ENCODE results near the gene ANO3. TPM values are rescaled to one million over a fixed set of nuclear protein-coding genes. Genes with fewer than 3 reads are reported as not detected.

ANO3 gene
- total RNA-seq (under 1 TPM in 2 of 5 donors, not detected in 3; 0.18 to 0.58 TPM), polyA plus RNA-seq (not detected)
- long read RNA-seq, donor 1: 0 reads
- long read RNA-seq, donor 2: 0 reads
- long read RNA-seq, donor 3: 0 reads
- long read RNA-seq, donor 4: 0 reads
- long read RNA-seq, donor 5: 0 reads
- long read RNA-seq, donor 6: 0 reads
- long read RNA-seq, donor 7: 0 reads
- long read RNA-seq, donor 8: 0 reads
- long read RNA-seq, donor 9: 0 reads
- long read RNA-seq, donor 10: 0 reads

DNA sequence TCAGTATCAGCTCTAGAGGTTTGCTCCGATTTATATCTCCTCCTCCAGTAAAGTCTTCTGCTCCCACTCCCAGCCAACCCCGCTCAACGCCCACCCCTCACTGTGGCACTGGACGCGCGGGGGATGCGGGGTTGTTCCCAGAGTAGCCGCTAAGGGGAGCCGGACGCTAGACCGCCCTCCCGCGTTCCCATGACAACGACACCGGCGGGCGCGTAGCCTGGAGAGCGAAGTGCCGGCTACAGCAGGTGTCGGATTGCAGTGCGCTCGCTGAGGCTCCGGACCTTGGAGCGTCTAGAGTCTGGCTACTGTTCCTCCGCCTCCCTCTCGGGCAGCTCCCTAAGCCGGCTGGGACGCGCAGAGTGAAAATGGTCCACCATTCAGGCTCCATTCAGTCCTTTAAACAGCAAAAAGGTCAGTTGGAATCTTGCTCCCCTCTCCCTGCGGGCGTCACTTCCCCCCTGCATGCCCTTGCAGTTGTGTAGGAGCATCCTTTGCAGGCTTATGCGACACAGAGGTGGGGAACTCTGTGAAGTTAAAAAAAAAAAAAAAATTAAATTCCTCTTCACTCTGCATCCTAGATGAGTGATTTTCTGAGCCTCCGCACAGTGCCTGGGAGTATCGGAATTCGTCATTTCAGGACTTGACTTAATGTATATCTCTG is at the start of gene ANO3:
Gene ANO3, plus strand, starts transcription at position 220 of the 661 bp plus-strand sequence. Its CDS starts 146 bp downstream, at position 366.
- H3K36me3 ChIP-seq: no peaks in the 10 kb centered on the region
- H3K27ac ChIP-seq: no peak within 1 kb of the TSS
- WGBS, 5 donors: 3 to 9% (median 5%) methylated on average over 23 to 36 of the region's 36 CpGs
- intact Hi-C loops (cut with DNase I; ENCODE audit: low total_unique reads): no loop called here
- DNase-seq: peak; percentile 57 to 95
- peaks cover 0 to 12% (median 8%) of the 10 kb centered on the region in 4 donors for H3K4me1 ChIP-seq
- TF ChIP-seq POLR2AphosphoS5 (IDR thresholded peaks at IDR 0.05): no peak
- TF ChIP-seq, protein P1, sequence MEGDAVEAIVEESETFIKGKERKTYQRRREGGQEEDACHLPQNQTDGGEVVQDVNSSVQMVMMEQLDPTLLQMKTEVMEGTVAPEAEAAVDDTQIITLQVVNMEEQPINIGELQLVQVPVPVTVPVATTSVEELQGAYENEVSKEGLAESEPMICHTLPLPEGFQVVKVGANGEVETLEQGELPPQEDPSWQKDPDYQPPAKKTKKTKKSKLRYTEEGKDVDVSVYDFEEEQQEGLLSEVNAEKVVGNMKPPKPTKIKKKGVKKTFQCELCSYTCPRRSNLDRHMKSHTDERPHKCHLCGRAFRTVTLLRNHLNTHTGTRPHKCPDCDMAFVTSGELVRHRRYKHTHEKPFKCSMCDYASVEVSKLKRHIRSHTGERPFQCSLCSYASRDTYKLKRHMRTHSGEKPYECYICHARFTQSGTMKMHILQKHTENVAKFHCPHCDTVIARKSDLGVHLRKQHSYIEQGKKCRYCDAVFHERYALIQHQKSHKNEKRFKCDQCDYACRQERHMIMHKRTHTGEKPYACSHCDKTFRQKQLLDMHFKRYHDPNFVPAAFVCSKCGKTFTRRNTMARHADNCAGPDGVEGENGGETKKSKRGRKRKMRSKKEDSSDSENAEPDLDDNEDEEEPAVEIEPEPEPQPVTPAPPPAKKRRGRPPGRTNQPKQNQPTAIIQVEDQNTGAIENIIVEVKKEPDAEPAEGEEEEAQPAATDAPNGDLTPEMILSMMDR (IDR thresholded peaks at IDR 0.05): peak in 2 of 7 experiments; percentile 20 to 38
- peak within 1 kb of the TSS; percentile 20 to 31 (median 24) for H3K4me3 ChIP-seq
- peaks cover 0 to 38% (median 7%) of the 10 kb centered on the region in 3 donors for H3K27me3 ChIP-seq
- H3K9me3 ChIP-seq: no peaks in the 10 kb centered on the region

DNA sequence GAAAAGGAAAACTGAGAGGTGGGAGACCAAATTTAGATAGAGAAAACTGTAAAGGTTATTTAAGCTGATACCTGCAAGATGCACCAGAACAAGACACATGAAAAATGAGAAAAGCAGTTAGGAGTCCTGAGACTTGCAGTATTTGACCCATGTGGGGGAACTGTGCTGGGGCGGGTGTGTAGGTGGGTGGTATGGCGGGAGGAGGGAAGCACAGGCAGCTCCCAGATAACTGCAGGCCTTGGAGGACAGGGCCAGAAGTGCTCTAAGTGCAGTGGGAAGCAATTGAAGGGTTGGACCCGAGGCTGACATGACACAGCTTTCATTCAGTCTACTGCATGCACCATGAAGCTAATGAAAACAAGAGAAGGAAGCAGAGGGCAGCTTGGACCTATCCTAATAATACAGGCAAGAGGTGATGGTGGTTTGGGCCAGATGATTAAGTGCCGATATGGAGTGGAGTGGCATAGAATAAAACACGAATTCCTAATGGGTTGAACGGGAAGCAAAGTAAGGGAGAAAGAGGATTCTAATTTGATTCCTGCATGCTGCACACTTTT is 48.0 kb upstream of the ANO3 start:
- H3K27ac ChIP-seq: no peak overlapping the region
- 65 to 75% (median 69%) methylated on average over 6 of the region's 6 CpGs for WGBS, 5 donors

DNA sequence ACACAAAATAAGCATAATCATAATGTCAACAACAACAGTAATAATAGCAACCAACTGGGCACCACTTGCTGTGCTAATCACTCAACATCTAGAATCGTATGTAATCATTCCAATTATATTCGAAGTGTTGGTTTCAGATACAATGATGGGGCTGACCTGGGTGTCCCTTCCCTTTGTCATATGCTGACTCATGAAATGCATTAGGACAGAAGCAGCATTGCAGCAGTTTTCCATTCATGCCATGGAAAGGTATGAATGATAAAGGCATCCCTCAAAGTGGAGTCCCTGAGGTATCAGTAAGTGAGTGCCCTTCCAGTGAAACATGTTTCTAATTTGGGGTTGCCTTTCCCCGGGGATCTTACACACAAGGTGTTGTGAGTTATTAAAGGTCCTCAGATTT is 46.3 kb upstream of the ANO3 start:
- Histone ChIP-seq H3K27ac (no peak overlapping the region), H3K4me1 (peaks cover 0 to 4% (median 2%) of the 10 kb centered on the region in 4 donors), H3K9me3 (no peaks in the 10 kb centered on the region), H3K36me3 (no peaks in the 10 kb centered on the region), H3K4me3 (no peak overlapping the region), H3K27me3 (peaks cover 0 to 4% (median 2%) of the 10 kb centered on the region in 3 donors)
- no peak for DNase-seq
- 71 to 87% (median 81%) methylated on average over 3 of the region's 3 CpGs for WGBS, 5 donors
- TF ChIP-seq, protein P1 (IDR thresholded peaks at IDR 0.05): no peak
- TF ChIP-seq POLR2A (IDR thresholded peaks at IDR 0.05) (no peak), POLR2AphosphoS5 (IDR thresholded peaks at IDR 0.05) (no peak), EP300 (IDR thresholded peaks at IDR 0.05) (no peak)
- intact Hi-C loops (cut with DNase I; ENCODE audit: low total_unique reads): no loop called here

More for the DNA sequence above, 48.0 kb upstream of the ANO3 start:
- peaks cover 0 to 4% (median 2%) of the 10 kb centered on the region in 4 donors for H3K4me1 ChIP-seq
- peaks cover 0 to 7% (median 4%) of the 10 kb centered on the region in 3 donors for H3K27me3 ChIP-seq
- no peak overlapping the region for H3K4me3 ChIP-seq
- no peak for DNase-seq
- no peaks in the 10 kb centered on the region for H3K36me3 ChIP-seq
- no peaks in the 10 kb centered on the region for H3K9me3 ChIP-seq
- intact Hi-C loops (cut with DNase I; ENCODE audit: low total_unique reads): no loop called here
- TF ChIP-seq, protein P1 (IDR thresholded peaks at IDR 0.05): no peak
- TF ChIP-seq EP300 (IDR thresholded peaks at IDR 0.05) (no peak), POLR2A (IDR thresholded peaks at IDR 0.05) (no peak), POLR2AphosphoS5 (IDR thresholded peaks at IDR 0.05) (no peak)

DNA sequence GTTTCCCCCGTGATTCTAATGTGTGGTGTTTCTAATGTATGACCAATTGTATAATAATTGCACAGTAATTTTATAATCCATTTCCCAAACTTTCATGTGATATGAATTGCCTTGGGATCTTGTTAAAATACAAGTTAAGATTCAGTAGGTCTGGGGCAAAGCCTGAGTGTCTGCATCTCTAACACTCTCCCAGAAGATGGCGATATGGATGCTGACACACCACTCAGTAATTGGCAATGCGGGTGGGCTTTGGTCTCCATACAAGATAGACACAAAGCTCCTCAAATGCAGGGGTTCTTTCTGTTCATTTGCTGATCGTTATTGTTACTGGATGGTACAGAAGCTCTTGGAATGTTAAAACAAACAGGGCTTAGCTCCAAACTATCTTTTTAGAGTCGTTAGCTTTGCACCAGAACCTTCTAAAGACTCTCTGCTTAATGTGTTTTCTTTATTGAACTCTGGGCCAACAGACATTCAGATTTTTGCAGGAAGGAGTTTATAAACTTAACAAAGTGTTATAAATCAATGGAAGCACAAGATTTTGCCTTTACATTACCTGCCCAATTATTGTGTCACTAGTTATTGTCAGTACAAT is 45.4 kb upstream of the ANO3 start:
- 15 to 23% (median 19%) methylated on average over 5 of the region's 5 CpGs for WGBS, 5 donors
- Histone ChIP-seq H3K27ac (no peak overlapping the region), H3K36me3 (no peaks in the 10 kb centered on the region), H3K9me3 (no peaks in the 10 kb centered on the region), H3K4me3 (no peak overlapping the region), H3K27me3 (peaks cover 0 to 4% (median 0%) of the 10 kb centered on the region in 3 donors), H3K4me1 (peaks cover 0 to 4% (median 2%) of the 10 kb centered on the region in 4 donors)
- TF ChIP-seq POLR2AphosphoS5 (IDR thresholded peaks at IDR 0.05): no peak
- TF ChIP-seq, protein P1 (IDR thresholded peaks at IDR 0.05): peak in 1 of 7 experiments; percentile 9
- intact Hi-C loops (cut with DNase I; ENCODE audit: low total_unique reads): no loop called here
- DNase-seq: peak in 1 of 2 donors; percentile 44

Data from stomach (tissue), 19 donors.